GM10847 (cell line): Measurements from ENCODE around the gene EIF4EBP3.

Experiments used
- POLR2A ChIP-seq: IDR thresholded peaks from 2 replicates; pipeline ENCODE4 v1.6.1; 2011; ENCODE audit not compliant: insufficient read length; ENCODE audit errors: extremely low read depth

The EIF4EBP3 gene

DNA sequence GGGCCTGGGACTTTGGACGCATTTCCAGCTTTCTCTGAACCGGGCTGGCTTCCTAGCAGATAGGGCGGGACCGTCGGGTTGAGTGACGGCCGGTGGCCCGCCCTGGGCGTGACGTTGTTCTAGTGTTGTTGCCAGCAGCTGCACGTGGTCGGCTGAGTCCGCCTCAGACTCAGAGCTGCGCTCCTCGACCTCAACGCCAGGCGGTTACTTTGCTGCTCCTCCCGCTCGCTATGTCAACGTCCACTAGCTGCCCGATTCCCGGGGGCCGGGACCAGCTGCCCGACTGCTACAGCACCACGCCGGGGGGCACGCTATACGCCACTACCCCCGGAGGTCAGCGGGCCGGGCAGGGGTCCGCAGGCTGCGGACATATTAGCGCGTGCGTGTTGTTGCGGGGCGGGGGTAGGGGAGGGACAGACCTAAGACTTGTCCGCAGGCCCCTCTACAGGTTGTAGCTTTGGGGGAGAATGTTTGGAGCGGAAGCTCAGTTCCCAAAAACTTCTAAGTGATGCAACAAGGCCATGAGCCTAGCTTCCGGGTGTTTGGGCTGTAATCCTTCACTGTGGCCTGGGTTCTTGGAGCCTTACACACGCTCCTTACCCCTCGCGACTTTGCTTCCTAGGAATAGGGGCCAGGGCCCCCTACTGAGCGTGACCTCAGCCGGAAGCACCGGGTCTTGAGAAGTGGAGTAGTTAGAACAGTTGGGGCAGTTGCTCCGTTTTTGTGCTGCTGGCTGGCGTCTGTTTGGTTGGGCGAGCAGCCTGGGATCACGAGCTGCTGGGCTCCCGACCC, at the start of gene EIF4EBP3:
TSS of gene EIF4EBP3 (plus strand) at position 155 of the 792 bp plus-strand sequence. CDS start at position 231, 76 bp downstream.
- TF ChIP-seq POLR2A: no peak

DNA sequence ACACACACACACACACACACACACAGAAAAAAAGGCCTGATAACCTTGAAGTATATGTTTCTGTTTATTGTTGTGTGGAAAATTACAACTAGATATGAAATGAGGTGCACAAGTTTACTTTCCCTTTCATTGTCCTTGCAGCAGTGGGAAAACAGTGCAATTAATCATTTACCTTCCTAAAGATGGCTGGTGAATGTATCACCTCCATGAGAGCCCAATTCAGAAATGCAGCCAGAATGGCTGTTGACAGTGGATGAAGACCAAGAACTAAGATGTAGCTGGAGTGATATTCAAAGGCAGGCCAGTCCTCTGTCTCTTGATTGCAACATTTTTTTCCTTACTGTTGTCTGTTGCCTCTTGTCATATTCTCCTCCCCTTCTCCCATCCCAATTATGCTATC, 49.6 kb upstream of the EIF4EBP3 start:
- TF ChIP-seq POLR2A: no peak

DNA sequence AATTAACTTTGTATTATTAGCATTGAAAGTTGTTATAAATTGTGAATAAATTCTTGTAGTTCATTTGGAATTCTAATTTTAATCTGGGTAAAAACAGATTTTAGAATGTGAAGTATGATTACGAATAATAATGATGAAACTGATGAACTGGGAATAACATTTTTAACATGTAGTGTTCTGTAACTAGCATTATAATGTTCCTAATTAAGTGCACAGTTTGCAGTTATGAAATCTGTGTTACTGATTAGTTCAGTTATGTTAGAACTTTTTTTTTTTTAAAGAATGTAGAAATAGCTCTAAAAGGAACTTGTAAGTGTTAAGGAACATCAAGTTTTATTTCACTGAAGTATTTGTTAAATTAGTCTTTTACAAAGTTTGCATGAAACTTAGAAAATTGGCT, 48.9 kb upstream of the EIF4EBP3 start:
- no peak for TF ChIP-seq POLR2A

DNA sequence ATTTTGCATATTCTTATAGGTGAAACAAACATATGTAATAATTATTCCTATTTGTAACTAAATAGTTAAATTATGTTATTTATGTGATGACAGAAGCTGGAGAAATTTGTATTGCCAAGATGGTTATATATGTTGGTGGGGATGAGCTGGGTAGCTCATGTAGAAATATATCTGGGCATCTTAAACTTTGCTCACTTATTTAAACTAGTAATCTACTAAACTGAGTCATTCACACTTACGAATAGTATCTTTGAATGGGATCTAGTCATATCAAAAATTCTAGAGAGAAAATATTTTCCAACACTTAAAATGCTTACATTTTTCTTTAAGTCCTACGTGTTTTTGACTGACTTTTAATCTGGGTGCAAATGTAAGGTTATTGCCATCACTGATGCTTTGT, 44.6 kb upstream of the EIF4EBP3 start:
- no peak for TF ChIP-seq POLR2A

DNA sequence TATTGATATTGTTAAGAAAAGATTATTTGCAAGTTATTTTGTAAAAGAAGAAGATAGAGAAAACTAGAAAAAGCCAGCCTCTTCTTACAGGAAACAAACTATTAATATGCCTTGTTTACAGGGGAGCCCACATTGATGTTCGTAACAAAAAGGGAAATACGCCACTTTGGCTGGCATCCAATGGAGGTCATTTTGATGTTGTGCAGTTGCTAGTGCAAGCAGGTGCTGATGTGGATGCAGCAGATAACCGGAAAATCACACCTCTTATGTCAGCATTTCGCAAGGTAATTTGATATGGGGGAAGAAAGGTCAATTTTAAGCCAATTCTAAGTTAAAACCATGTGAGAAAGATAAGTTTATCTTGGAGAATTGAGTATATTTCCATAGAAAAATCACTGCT, 37.6 kb upstream of the EIF4EBP3 start:
- no peak for TF ChIP-seq POLR2A

DNA sequence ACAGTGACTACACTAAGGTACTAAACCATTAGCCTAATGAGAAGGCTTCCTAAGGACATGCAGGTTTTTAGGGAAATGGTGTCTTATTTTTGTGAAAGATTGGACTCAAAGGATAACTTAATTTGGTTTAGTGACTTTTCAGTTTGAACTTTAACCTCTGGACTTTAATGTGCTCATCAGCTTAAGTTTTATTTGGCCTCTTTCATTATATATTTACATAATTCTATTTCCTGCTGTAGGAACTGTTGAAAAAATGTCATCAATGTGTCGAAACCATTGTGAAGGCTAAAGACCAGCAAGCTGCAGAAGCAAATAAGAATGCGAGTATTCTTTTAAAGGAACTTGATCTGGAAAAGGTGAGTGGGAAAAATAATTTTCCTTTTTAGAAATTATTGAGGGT, 34.3 kb upstream of the EIF4EBP3 start:
- no peak for TF ChIP-seq POLR2A

DNA sequence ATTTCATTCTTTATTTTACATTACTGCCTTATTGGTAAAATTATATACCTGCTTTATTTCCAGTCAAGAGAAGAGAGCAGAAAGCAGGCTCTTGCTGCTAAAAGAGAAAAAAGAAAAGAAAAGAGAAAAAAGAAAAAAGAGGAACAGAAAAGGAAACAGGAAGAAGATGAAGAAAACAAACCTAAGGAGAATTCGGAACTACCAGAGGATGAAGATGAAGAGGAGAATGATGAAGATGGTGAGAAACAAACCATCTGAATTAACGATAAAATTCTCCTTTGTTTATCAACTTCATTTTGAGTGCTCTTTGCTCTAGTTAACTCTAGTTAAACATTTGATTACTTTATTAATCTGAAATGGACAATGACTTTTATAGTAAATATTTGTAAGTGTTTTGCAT, 23.5 kb upstream of the EIF4EBP3 start:
- no peak for TF ChIP-seq POLR2A

DNA sequence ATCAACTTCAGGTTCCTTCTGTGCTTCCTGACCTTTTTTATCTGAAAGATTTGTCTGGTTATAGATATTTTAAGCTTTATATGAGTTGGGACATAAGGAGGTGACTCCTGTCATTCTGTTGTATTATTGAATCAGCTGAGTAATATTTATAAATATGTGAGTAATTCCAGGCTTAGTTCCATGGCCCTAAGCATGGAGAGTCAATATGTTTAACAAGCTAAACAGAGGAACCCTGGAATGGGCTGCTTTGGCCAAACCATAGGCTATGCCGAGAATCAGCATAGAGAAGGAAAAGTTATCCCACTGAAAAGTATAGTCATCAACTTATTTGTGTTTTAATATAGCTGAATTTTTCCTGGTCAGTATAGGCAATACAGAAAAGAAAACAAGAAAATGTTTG, 7.2 kb upstream of the EIF4EBP3 start:
- no peak for TF ChIP-seq POLR2A

DNA sequence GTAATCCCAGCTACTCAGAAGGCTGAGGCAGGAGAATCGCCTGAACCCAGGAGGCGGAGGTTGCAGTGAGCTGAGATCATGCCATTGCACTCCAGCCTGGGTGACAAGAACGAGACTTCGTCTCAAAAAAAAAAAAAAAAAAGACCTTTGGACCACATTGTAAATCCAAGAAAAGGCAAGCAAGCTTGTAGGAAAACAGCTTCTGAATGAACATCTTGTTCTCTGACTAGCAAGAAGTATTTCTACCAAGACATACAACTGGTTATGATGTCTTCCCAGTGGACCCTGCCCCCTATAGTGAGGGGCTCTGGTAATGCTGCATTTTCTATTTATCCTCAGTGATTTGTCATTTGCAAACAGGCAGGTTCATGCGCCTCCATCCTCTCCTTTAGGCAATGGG, 4.5 kb upstream of the EIF4EBP3 start:
- TF ChIP-seq POLR2A: no peak

DNA sequence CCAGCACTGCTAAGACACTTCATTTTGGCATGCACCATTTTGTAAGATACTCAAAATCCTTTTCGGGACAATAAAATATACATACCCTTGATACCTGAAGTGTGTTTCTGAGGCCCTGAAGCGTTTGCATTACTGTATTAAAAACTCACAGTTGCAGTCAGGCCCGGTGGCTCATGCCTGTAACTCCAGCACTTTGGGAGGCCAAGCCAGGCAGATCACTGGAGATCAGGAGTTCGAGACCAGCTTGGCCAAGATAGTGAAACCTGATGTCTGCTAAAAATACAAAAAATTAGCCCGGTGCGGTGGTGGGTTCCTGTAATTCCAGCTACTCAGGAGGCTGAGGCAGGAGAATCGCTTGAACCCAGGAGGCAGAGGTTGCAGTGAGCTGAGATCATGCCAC, 2.5 kb upstream of the EIF4EBP3 start:
- no peak for TF ChIP-seq POLR2A

DNA sequence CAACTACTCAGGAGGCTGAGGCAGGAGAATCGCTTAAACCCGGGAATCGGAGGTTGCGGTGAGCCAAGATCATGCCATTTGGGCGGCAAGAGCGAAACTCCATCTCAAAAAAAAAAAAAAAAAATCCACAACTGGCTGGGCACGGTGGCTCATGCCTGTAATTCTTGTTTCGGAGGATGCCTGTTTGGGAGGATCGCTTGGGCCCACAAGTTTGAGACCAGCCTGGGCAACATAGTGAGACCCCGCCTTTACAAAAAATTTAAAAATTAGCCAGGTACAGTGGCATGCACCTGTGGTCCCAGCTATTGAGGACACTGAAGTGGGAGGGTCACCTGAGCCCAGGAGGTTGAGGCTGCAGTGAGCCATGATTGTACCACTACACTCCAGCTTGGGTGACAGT, 1.9 kb upstream of the EIF4EBP3 start:
- TF ChIP-seq POLR2A: no peak

DNA sequence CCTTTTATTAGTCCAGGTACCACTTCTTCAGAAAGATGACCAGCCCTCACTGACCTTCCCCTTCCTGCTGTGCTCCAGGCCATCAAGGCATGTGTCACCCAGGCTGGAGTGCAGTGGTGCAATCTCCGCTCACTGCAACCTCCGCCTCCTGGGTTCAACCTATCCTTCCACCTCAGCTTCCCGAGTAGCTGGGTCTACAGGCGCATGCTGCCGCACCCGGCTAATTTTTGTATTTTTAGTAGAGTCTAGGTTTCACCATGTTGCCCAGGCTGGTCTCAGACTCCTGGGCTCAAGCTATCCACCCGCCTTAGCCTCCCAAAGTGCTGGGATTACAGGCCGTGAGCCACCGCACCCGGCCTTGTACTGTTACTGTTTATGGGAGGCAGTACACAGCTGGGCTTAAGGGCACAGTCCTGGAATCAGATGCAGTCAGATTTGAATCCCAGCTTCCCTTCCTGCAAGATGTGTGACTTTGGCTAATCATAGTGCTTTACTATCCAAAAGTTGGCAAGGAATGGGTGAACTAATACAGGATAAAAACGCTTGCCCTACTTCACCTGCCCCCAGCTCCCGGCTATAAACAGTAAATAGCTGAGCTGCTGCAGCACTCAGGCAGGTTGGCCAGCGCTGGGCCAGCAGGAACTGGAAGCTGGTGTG, 483 bp upstream of the EIF4EBP3 start:
- no peak for TF ChIP-seq POLR2A

DNA sequence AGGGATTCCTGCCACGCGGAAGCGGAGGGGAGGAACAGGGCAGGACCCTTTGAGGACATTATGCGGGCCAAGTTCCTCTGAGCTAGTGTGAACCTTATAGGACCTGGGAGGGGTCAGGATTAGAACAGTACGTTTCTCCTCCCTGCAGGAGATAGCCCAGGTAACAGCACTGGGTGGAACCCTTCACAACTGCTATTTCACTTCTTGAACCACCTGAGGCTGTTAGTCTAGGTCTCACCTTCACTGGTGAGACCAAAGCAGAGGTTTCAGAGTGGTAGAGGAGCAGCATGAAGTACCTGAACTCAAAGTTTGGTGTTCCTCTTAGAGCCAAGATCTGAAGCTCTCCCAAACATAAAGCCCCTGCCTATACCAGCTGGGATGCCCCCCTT, 832 bp downstream of the EIF4EBP3 start:
- TF ChIP-seq POLR2A: no peak

DNA sequence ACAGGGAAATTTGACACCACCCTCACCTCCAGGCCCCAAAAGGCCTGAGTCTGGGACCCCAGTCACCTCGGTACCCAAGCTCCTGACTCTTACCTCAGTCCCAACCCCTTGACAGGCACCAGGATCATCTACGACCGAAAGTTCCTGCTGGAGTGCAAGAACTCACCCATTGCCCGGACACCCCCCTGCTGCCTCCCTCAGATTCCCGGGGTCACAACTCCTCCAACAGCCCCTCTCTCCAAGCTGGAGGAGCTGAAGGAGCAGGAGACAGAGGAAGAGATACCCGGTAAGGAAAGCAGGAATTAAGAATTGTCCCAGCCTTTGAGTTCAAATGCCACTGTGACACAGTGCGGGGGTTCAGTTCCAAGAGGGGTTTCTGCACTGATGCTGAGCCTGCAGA, 1.3 kb downstream of the EIF4EBP3 start:
- no peak for TF ChIP-seq POLR2A

DNA sequence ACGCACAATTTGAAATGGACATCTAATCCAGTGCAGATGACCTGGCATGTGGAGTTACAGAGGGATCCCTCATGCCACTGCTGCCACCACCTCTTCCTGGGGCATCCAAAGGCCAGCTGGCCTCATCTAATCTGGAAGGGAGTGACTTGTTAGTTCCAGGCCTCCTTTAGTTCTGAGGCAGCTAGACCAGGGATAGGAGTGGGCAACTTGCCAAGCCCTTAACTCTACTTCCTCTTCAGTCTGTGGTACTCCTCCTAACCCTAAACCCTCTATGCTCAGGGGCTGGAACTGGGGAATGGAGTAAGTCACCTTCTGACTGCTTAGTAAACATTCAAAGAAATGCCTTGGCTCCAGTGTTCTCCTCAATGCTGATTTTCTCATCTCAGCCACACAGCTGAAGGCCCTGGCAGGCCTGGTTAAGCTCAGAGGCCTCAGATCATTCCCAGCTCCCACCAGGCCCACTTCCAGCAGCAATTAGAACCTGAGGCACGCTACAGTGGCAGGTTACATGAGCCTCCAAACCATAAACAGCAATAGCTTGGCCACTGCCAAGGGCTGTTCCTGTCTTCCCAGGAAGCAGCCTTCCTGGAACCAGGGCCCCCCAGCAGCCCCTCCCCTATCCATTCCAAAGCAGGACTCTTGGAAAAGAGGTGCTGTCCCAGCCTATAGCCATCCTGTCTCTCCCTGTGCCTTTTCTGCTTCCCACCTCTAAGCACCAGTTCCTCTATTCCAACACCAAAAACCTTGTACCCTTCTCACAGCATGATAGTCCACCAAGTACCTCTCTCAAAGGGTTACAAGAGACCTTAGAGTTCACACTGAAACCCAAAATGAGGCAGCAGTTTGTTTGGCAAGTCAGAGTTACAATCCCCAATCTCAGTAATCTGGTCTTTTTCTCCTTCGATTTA, 2.0 kb downstream of the EIF4EBP3 start:
- no peak for TF ChIP-seq POLR2A
